Naive thymus-derived CD8-positive, alpha-beta T cell (primary cell): ENCODE results near the gene LBP. TPM values are rescaled to one million over a fixed set of nuclear protein-coding genes. Genes with fewer than 3 reads are reported as not detected.
"Not testable (repeated sequence)": the region's sequence is repeated elsewhere in the genome, so short reads cannot be mapped to it uniquely, and the experiment has no call there.

Experiments used
- ATAC-seq, 2 donors: fragments of 150-1000 bp; cut with Tn5 transposase in 1 of 2; sonication (Bioruptor Pico), chemical (Tn5 transposase) in 1 of 2; 1 replicate in 1 of 2; 2 replicates in 1 of 2; pipeline ENCODE4 v1.10.0; 2021; ENCODE audit warnings: mild to moderate bottlenecking in 2 of 2, moderate library complexity in 2 of 2
- POLR2A ChIA-PET: fragments of 350-600 bp; sonication (Branson Sonifier 250); formaldehyde crosslinking; loops from one replicate; lab custom pipeline; 2021; ENCODE audit warnings: antibody characterized with exemption; lab: Charles Lee
- DNase-seq, 10 donors: peaks; one replicate each; pipeline versions ENCODE4 v3.0.0 to v3.0.0-alpha.2; 2020 to 2022
- H3K27ac Mint-ChIP-seq, 10 donors: one replicate each; pipeline ENCODE4 v1.8.0; 2020 to 2022; ENCODE audit warnings: mild to moderate bottlenecking in 10 of 10, mixed read lengths in 10 of 10, moderate library complexity in 4 of 10, inconsistent platforms in 1 of 10
- H3K27me3 Mint-ChIP-seq, 5 donors: one replicate each; pipeline ENCODE4 v1.8.0; 2021 to 2022; ENCODE audit warnings: mixed read lengths in 5 of 5
- H3K36me3 Mint-ChIP-seq, 3 donors: one replicate each; pipeline ENCODE4 v1.8.0; 2020 to 2022; ENCODE audit warnings: mixed read lengths in 3 of 3, mild to moderate bottlenecking in 2 of 3, inconsistent platforms in 1 of 3
- H3K4me1 Mint-ChIP-seq, 4 donors: one replicate each; pipeline ENCODE4 v1.8.0; 2021 to 2022; ENCODE audit warnings: mixed read lengths in 4 of 4
- H3K4me3 Mint-ChIP-seq, 10 donors: one replicate each; pipeline ENCODE4 v1.8.0; 2020 to 2022; ENCODE audit warnings: mild to moderate bottlenecking in 10 of 10, mixed read lengths in 10 of 10, moderate library complexity in 6 of 10, inconsistent platforms in 1 of 10
- H3K9me3 Mint-ChIP-seq, 9 donors: one replicate each; pipeline ENCODE4 v1.8.0; 2020 to 2022; ENCODE audit warnings: mixed read lengths in 9 of 9, mild to moderate bottlenecking in 3 of 9, inconsistent platforms in 1 of 9, moderate library complexity in 1 of 9
- polyA plus RNA-seq, 3 donors: library from polyadenylated mRNA; unstranded; fragments of 300-500 nt; fragmentation: Illumina TruSeq; gene quantifications; one replicate each; pipeline ENCODE4 v1.2.3, GENCODE V29; 2021
- total RNA-seq, 8 experiments: library from RNA in 2 of 8; stranded (reverse) in 2 of 8; gene quantifications; one replicate each; pipeline ENCODE4 v1.2.3 and lab custom pipeline; 2021 to 2026

Gene LBP
- total and polyA plus RNA-seq, 5 experiments from 2014 or later: not detected

DNA sequence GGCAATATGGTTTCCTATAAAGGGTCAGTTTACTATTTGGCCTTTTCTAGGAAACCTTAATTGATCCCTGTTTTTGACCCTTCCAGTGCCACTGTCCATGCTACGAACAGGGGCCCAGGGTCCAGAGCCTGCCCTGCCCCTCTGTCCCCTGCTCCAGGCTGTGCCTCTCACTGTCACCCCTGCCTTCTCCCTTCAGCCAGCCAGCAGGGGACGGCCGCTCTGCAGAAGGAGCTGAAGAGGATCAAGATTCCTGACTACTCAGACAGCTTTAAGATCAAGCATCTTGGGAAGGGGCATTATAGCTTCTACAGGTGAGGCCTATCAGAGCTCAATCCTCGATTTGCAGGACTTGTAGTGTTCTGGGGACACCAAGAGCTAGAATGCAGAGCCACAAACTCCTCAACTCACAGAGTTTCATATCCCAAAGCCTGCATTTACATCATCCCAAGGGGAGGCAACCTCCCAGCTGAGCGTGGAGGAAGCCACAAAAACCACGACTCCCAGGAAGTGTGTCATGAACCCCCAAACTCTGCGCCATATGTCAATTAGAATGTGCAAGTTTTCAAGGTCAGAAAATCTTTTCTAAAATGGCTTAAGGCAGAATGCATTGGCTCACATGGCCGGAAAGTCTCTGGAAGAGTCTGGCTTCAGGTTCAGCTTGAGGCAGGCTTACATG, 38.8 kb upstream of the LBP start:
- H3K36me3 Mint-ChIP-seq: no peaks in the 10 kb centered on the region
- no peak overlapping the region for H3K27ac Mint-ChIP-seq
- DNase-seq (no peak), ATAC-seq (no peak)
- peaks cover 4 to 23% (median 17%) of the 10 kb centered on the region in 4 donors for H3K4me1 Mint-ChIP-seq
- POLR2A ChIA-PET: no interaction called here
- H3K4me3 Mint-ChIP-seq: no peak overlapping the region
- peaks cover 0 to 4% (median 0%) of the 10 kb centered on the region in 9 donors for H3K9me3 Mint-ChIP-seq
- H3K27me3 Mint-ChIP-seq: peaks cover 30 to 78% (median 44%) of the 10 kb centered on the region in 5 donors

DNA sequence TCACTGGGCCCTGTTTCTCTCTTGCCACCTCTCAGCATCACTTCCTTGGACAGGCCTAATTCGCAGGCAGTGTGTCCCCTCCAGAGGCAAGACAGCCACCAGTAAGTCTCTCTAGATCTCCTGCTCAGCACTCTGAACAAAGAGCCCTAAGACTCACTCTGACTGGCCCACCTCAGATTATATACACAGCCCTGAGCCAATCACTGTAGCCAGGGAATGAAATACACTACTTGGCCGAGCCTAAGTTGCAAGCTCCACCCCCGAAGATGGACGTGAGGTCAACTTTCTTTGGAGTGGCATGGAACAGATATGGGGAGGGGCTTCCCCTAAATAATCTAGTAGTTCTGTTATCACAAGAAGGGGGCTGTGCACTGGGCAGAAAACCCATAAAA, 38.2 kb upstream of the LBP start:
- no peak overlapping the region for H3K27ac Mint-ChIP-seq
- H3K4me3 Mint-ChIP-seq: no peak overlapping the region
- H3K36me3 Mint-ChIP-seq: no peaks in the 10 kb centered on the region
- DNase-seq (no peak), ATAC-seq (no peak)
- H3K9me3 Mint-ChIP-seq: peaks cover 0 to 7% (median 0%) of the 10 kb centered on the region in 9 donors
- peaks cover 4 to 18% (median 17%) of the 10 kb centered on the region in 4 donors for H3K4me1 Mint-ChIP-seq
- POLR2A ChIA-PET: no interaction called here
- H3K27me3 Mint-ChIP-seq: peaks cover 27 to 72% (median 39%) of the 10 kb centered on the region in 5 donors

DNA sequence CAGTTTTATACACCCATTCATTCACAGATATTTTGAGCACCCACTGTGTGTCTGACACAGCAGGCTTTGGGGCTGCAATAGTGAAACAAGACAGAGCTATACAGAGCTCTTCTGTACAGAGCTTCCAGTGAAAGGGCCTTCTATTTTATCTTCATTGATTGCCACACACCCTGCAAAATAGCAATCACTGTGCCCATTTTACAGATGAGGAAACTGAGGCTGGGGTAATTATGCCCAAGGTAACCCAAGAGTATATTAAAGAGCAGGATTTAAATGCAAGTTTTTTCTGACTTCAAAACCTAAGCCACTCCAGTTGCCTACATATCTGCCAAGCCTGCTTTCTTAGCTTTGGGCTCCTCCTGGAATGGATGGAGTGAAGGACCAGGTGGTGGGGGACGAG, 37.8 kb upstream of the LBP start:
- peaks cover 23 to 68% (median 35%) of the 10 kb centered on the region in 5 donors for H3K27me3 Mint-ChIP-seq
- DNase-seq (no peak), ATAC-seq (no peak)
- H3K9me3 Mint-ChIP-seq: peaks cover 0 to 7% (median 0%) of the 10 kb centered on the region in 9 donors
- no peak overlapping the region for H3K4me3 Mint-ChIP-seq
- no peak overlapping the region for H3K27ac Mint-ChIP-seq
- H3K36me3 Mint-ChIP-seq: no peaks in the 10 kb centered on the region
- peaks cover under 1 to 14% (median 13%) of the 10 kb centered on the region in 4 donors for H3K4me1 Mint-ChIP-seq
- POLR2A ChIA-PET: no interaction called here

DNA sequence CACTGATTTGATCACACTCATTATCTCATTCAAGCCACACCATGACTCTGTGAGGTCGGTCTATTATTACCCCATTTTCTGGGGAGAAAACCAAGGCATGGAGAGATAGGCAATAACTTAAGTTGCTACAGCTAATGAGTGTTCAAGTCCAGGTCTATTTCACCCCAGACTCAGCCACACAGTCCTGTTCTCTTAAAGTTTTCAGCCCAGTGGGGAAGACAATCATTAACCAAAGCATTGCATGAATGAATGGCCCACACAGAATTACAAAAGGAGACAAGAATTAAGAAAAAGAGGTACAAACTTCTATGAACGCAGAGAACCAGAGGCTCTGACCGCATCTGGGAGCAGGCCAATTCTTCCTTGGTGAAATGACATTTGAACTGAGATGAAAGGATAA, 35.2 kb upstream of the LBP start:
- POLR2A ChIA-PET: no interaction called here
- no peak for DNase-seq
- Mint-ChIP-seq H3K27me3 (peaks cover 16 to 42% (median 22%) of the 10 kb centered on the region in 5 donors), H3K36me3 (no peaks in the 10 kb centered on the region), H3K27ac (no peak overlapping the region), H3K4me1 (no peaks in the 10 kb centered on the region), H3K4me3 (no peak overlapping the region), H3K9me3 (peaks cover 0 to 7% (median 0%) of the 10 kb centered on the region in 9 donors)
- no peak for ATAC-seq

DNA sequence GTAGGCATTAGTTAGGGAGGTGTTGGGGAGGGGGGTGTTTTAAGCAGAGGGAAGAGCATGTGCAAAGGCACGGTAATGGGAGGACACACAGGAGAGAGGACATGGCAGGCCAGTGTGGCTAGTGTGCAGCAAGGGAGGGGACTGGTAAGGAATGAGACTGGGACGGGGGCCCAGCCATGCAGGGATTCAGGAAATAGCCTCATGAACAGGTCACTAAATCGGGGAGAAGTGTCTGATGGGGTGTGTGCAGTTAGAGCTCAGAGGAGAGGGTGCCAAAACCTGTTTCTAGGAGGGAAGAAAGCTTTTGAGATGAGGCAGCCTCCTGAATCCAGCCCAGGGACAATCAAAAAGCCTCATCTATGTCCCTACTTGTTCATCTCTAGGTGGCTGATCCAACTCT, 34.8 kb upstream of the LBP start:
- H3K4me3 Mint-ChIP-seq: no peak overlapping the region
- H3K9me3 Mint-ChIP-seq: peaks cover 0 to 7% (median 0%) of the 10 kb centered on the region in 9 donors
- H3K36me3 Mint-ChIP-seq: no peaks in the 10 kb centered on the region
- ATAC-seq: no peak
- POLR2A ChIA-PET: no interaction called here
- peaks cover 12 to 38% (median 21%) of the 10 kb centered on the region in 5 donors for H3K27me3 Mint-ChIP-seq
- DNase-seq: no peak
- no peak overlapping the region for H3K27ac Mint-ChIP-seq
- H3K4me1 Mint-ChIP-seq: no peaks in the 10 kb centered on the region

DNA sequence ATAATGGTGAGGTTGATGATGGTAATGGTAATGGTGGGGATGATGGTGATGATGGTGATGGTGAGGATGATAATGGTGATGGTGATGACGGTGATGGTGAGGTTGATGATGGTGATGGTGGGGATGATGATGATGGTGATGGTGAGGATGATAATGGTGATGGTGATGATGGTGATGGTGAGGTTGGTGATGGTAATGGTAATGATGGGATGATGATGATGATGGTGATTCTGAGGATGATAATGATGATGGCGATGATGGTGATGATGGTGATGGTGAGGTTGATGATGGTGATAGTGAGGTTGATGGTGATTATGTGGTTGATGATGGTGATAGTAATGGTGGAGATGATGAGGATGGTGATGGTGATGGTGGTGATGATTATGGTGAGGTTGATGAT, 32.6 kb upstream of the LBP start:
- peaks cover 15 to 42% (median 28%) of the 10 kb centered on the region in 5 donors for H3K27me3 Mint-ChIP-seq
- H3K9me3 Mint-ChIP-seq: peaks cover 0 to 7% (median 0%) of the 10 kb centered on the region in 9 donors
- H3K27ac Mint-ChIP-seq: no peak overlapping the region
- H3K4me1 Mint-ChIP-seq: no peaks in the 10 kb centered on the region
- no peak overlapping the region for H3K4me3 Mint-ChIP-seq
- DNase-seq (no peak), ATAC-seq (no peak)
- no peaks in the 10 kb centered on the region for H3K36me3 Mint-ChIP-seq
- POLR2A ChIA-PET: no interaction called here

DNA sequence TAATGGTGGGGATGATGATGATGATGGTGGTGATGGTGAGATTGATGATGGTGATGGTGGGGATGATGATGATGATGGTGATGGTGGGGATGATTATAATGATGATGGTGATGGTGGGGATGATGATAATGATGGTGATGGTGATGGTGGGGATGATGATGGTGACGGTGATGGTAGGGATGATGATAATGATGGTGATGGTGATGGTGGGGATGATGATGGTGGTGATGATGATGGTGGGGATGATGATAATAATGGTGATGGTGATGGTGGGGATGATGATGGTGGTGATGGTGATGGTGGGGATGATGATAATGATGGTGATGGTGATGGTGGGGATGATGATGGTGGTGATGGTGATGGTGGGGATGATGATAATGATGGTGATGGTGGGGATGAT, 31.9 kb upstream of the LBP start:
- not testable (repeated sequence) for H3K4me3 Mint-ChIP-seq, ATAC-seq
- H3K27me3 Mint-ChIP-seq: peaks cover 15 to 46% (median 26%) of the 10 kb centered on the region in 5 donors

DNA sequence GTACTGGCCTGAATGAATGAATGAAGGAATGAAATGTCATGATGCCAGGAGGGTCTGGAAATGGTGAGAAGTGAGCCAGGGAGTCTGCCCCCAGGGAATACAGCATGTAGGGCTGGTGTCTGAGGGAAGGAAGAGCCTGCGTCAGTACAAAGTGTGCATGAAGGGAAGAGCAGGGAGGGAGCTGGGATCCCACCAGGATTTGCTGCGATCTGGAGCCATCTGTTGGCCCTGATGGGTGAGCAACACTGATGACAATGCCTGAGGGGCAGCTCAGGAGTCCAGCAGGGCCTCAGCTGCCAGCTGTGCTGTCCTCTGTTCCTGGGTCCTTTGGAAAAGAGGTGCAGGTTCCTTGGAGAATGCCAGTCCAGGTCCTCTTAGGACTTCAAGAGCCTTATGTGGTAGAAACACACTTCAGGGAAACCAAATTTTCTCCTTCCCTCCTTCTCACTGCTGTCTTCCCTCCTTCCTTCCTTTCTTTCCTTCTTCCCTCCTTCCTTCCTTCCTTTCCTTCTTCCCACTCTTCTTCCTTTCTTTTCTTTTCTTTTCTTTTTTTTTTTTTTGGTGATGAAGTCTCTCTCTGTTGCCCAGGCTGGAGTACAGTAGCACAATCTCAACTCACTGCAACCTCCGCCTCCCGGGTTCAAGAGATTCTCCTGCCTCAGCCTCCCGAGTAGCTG, 30.9 kb upstream of the LBP start:
- H3K27me3 Mint-ChIP-seq: peaks cover 18 to 49% (median 30%) of the 10 kb centered on the region in 5 donors
- POLR2A ChIA-PET: no interaction called here

More for the DNA sequence above, 31.9 kb upstream of the LBP start:
- H3K4me1 Mint-ChIP-seq, H3K9me3 Mint-ChIP-seq, H3K27ac Mint-ChIP-seq, DNase-seq, H3K36me3 Mint-ChIP-seq, POLR2A ChIA-PET: not testable (repeated sequence)

DNA sequence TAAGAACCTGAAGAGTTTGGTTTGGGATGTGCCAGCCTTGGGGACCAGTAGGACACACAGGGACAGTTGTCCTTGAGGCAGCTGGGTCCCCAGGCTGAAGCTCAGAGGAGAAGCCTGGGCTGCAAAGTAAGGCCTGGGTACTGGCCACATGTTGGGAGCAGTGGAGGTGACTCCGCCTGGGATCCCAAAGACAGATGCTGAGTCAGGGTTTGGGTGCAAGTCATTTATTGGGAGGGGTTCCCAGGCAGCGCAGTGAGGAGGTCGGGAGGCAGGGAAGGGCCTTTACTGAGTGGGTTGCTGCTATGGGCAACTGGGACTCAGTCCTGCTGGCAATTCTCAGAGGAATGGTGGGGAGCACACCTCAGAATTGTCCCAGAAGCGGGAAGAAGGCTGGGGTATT, 29.9 kb upstream of the LBP start:
- peaks cover 15 to 47% (median 24%) of the 10 kb centered on the region in 5 donors for H3K27me3 Mint-ChIP-seq
- H3K9me3 Mint-ChIP-seq: peaks cover 0 to 5% (median 0%) of the 10 kb centered on the region in 9 donors
- POLR2A ChIA-PET: no interaction called here
- H3K27ac Mint-ChIP-seq: no peak overlapping the region
- DNase-seq (no peak), ATAC-seq (no peak)
- H3K36me3 Mint-ChIP-seq: no peaks in the 10 kb centered on the region
- no peaks in the 10 kb centered on the region for H3K4me1 Mint-ChIP-seq
- H3K4me3 Mint-ChIP-seq: no peak overlapping the region

More for the DNA sequence above, 30.9 kb upstream of the LBP start:
- H3K9me3 Mint-ChIP-seq: peaks cover 0 to 5% (median 0%) of the 10 kb centered on the region in 9 donors
- H3K4me1 Mint-ChIP-seq: no peaks in the 10 kb centered on the region
- H3K36me3 Mint-ChIP-seq: no peaks in the 10 kb centered on the region
- ATAC-seq (no peak), DNase-seq (no peak)
- no peak overlapping the region for H3K4me3 Mint-ChIP-seq
- H3K27ac Mint-ChIP-seq: no peak overlapping the region

DNA sequence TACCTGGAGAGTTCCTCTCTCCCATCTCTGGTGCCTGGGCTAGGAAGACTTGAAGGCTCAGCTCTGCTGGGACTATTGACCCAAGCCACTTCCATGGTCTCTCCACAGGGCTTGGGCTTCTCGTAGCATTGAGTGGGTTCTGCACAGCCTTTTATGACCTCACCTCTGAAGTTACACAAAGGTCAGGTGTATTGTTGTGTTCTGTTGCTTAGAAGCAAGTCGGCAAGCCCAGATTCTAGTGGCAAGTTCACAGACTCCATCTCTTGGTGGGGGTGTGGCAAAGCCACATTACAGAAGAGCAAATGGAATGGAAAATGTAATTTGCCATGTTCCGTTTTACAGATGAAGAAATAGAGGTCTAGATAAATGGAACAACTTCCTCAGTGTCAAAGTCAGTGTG, 28.9 kb upstream of the LBP start:
- Mint-ChIP-seq H3K27me3 (peaks cover 16 to 49% (median 27%) of the 10 kb centered on the region in 5 donors), H3K36me3 (no peaks in the 10 kb centered on the region), H3K4me3 (no peak overlapping the region), H3K27ac (no peak overlapping the region), H3K4me1 (no peaks in the 10 kb centered on the region), H3K9me3 (peaks cover 0 to 4% (median 0%) of the 10 kb centered on the region in 9 donors)
- DNase-seq (no peak), ATAC-seq (no peak)
- POLR2A ChIA-PET: no interaction called here

DNA sequence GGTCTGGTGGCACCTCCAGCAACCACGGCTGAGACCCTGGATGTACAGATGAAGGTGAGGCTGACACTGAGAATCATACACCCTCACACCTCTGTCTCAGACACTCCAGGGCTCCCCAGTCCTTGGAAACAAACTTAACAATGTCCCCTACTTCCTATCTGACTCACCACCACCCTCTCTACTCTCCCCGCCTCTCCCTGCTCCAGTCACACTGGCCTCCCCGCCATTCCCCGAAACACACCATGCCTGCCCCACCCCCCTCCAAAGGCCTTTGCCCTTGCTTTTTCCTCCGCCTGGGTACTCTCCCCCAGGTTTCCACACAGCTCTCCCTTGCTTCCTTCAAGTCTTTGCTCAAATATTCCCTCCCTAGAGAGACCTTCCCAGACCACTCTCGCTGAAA, 26.1 kb upstream of the LBP start:
- no peak for DNase-seq
- Mint-ChIP-seq H3K4me1 (no peaks in the 10 kb centered on the region), H3K27me3 (peaks cover 16 to 51% (median 27%) of the 10 kb centered on the region in 5 donors), H3K27ac (no peak overlapping the region), H3K9me3 (no peaks in the 10 kb centered on the region), H3K4me3 (no peak overlapping the region), H3K36me3 (no peaks in the 10 kb centered on the region)
- no peak for ATAC-seq
- POLR2A ChIA-PET: no interaction called here

DNA sequence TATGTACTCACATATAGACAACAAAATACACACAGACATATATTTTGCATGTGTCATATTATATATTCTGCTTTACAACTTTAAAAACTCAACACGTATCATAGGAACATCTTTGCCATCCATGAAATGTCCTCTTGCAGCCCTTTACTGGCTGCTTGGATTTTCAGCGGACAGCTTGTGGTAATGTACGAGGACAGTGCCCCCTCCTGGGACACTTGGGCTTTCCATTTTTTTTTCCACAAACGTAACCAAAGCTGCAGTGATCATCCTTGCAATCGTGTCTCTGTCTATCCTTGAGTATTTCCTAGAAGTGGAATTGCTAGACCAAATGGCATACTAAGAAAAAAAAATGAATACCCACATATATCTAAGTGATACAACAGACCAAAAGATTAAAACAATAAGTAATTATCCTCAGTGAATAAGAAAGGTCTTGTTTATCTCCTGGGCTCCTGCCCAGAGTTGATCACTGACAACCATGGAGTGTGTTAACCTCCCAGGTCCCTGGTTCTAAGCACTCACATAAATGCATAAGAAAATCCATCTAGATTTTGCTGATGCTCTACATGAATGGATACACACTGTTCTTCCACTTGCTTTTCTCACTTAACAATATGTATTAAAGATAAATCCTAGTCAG, 24.2 kb upstream of the LBP start:
- POLR2A ChIA-PET: no interaction called here

DNA sequence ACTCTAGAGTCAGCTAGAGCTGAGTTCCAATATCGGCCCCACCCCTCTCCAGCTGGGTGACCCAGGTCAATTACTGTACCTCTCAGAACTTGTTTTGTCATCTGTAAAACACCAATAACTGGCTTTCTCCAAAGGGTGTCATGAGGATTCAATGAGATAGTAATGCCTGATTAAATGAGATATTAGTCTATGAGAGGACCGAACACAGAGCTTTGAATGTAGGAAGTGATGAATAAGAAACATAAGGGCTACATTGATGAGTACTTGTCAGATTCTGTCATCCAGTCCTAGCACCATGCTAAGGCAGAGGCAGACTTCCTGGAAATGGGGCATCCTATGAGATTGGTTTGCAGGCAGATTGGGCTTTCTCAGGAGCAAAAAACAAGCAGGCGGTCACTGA, 22.1 kb upstream of the LBP start:
- DNase-seq: no peak
- H3K27me3 Mint-ChIP-seq: peaks cover 21 to 45% (median 27%) of the 10 kb centered on the region in 5 donors
- H3K4me1 Mint-ChIP-seq: no peaks in the 10 kb centered on the region
- no peak overlapping the region for H3K4me3 Mint-ChIP-seq
- H3K36me3 Mint-ChIP-seq: no peaks in the 10 kb centered on the region
- no peak for ATAC-seq
- H3K27ac Mint-ChIP-seq: no peak overlapping the region
- POLR2A ChIA-PET: no interaction called here
- H3K9me3 Mint-ChIP-seq: peaks cover 0 to 4% (median 0%) of the 10 kb centered on the region in 9 donors

More for the DNA sequence above, 24.2 kb upstream of the LBP start:
- H3K4me1 Mint-ChIP-seq: no peaks in the 10 kb centered on the region
- H3K27ac Mint-ChIP-seq: no peak overlapping the region
- no peak for ATAC-seq
- H3K4me3 Mint-ChIP-seq: no peak overlapping the region
- peaks cover 20 to 46% (median 23%) of the 10 kb centered on the region in 5 donors for H3K27me3 Mint-ChIP-seq
- DNase-seq: no peak
- peaks cover 0 to 4% (median 0%) of the 10 kb centered on the region in 9 donors for H3K9me3 Mint-ChIP-seq
- no peaks in the 10 kb centered on the region for H3K36me3 Mint-ChIP-seq
